KBM-7 (cell line): Measurements from ENCODE around the gene DYRK4.
"Not testable (repeated sequence)": the region's sequence is repeated elsewhere in the genome, so short reads cannot be mapped to it uniquely, and the experiment has no call there.

Source experiments
- DNase-seq: peaks from one replicate; pipeline ENCODE4 v3.0.0-alpha.2; 2015
- in situ Hi-C: fragments of 300-500 bp; cut with MboI; formaldehyde crosslinking; loops from 2 replicates; pipeline ENCODE4 v1.14.3; 2020; ENCODE audit warnings: low sequenced_read_pairs, low pct_unique_long_range_greater_than_20kb, mixed read lengths

Gene DYRK4

DNA sequence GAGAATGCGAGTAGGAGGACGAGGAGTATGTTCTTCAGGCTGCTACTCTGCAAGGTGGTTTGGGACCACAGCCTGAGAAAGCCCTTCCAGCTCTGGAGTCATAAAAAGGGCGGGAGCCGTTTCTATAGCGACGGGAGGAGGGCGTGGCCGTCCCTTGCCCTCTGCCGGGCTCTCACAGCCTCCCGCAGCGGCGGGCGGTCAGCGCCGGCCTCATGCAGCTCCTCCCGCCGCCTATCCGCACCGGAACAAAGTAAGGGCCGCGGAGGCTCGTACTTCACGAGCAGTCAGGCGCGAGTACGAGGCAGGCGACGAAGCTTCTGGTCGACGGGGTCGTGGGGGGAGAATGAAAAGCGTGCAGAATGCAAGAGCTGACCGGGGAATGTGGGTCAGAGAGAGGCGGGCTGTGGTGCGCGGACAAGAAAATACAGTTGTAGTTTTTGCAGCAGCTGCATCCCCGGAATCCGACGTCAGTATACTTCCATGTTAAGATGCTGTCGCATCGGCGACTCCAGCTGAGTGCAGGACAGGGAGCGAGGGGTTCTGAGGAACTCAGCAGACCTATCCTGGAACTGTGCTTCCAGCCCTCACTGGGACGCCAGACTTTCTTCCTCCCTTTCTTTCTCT is at the start of gene DYRK4:
Gene DYRK4, plus strand, starts transcription at position 175 of the 624 bp plus-strand sequence. Its CDS starts 38 bp downstream, at position 213.
- no peak for DNase-seq
- in situ Hi-C loops, result no loop called here

GRCh38 chr12:4518106-4518728 is 43.8 kb upstream of the DYRK4 start:
- no peak for DNase-seq
- in situ Hi-C loops, result no loop called here

- DNase-seq, in situ Hi-C loops: not testable (repeated sequence)
Observed at GRCh38 chr12:4523443-4523842, 38.6 kb upstream of the DYRK4 start.

DNA sequence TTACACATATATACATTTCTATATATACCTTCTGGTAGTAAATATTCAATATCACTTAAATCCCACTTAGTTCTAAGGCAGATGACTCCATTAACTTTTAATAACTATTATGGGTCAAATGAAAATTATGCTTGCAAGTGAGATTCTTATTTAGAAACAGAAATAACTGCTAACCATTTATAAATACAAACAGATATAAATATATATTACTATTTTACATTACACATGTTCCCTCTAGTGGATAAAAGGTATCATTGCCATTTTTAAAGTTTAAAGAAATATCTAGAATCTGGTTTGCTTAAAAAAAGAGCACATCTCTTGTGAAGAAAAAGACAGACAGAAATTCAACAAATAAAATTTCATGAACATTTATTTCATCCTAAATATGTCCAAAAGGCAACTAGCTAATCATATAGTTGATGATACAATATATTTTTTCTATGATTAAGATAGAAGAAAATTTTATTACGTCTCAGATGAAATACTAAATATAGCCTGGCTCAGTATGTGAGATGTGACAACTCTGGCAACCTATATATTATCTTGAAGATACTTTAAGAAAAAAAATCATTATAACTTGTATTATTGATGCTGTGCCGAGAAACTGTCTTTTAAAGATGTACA is 35.0 kb upstream of the DYRK4 start:
- DNase-seq, result peak; percentile 43
- in situ Hi-C loops, result no loop called here

DNA sequence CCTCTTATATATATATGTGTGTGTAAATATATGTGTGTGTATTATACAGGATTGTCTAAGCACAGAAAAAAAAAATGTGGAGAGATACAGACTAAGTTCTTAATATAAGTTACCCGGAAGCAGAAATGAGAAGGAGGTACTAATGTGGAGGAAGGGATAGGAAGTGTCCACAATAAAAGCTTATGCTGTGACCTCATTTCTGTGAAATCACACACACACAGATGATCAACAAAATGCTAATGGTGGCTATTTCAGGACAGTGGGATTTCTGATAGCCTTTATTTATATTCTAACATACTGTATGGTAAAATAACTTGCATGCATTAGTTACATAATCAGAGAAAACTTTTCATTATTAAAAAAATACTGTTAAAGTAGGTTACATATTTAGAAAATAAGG is 31.8 kb upstream of the DYRK4 start:
- DNase-seq, result no peak
- in situ Hi-C loops, result no loop called here

- in situ Hi-C loops, result no loop called here
- no peak for DNase-seq
Observed at GRCh38 chr12:4530982-4531586, 30.9 kb upstream of the DYRK4 start.

DNA sequence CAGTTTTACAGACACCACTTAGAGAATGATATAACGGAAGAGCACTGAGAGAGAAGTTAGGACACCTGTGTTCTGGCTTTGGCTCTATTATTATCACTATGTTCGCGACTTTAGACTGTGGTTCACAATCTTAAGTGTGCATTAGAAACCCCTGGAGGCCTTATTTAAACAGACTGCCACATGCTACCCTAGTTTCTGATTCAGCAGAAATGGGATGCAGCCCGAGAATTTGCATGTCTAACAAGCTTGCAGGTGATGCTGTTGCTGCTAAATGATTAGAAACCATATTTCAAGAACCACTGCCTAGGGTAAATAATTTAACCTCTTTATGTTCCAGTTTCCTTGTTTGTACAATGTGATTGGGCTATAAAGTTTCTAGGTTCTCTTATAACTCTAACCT is 26.9 kb upstream of the DYRK4 start:
- in situ Hi-C loops, result no loop called here
- DNase-seq, result no peak

DNA sequence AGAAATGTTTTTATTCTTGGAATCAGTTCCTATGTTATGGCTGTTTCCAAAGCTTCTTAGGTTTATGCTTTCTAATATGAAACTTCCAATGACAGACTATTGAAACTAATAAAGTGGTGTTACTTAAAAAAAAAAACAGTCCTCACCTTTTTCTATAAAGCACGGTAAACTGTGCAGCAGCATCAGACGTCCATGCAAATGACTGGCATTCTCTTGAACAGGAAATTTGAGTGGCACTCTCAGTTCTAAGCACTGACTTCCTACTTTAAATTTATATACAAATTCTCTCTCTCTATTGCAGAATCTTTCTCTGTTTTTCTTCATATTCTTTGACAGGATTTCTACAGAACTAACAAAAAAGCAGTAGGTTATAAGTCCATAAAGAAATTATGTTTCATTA is 26.1 kb upstream of the DYRK4 start:
- in situ Hi-C loops, result no loop called here
- no peak for DNase-seq

- DNase-seq, result peak; percentile 98
- in situ Hi-C loops, result no loop called here
Observed at GRCh38 chr12:4538207-4539160, 23.5 kb upstream of the DYRK4 start, which contains the start of gene RAD51AP1. TSS of gene RAD51AP1 (plus strand) at chr12:4538890. CDS start at chr12:4538940, 50 bp downstream.

DNA sequence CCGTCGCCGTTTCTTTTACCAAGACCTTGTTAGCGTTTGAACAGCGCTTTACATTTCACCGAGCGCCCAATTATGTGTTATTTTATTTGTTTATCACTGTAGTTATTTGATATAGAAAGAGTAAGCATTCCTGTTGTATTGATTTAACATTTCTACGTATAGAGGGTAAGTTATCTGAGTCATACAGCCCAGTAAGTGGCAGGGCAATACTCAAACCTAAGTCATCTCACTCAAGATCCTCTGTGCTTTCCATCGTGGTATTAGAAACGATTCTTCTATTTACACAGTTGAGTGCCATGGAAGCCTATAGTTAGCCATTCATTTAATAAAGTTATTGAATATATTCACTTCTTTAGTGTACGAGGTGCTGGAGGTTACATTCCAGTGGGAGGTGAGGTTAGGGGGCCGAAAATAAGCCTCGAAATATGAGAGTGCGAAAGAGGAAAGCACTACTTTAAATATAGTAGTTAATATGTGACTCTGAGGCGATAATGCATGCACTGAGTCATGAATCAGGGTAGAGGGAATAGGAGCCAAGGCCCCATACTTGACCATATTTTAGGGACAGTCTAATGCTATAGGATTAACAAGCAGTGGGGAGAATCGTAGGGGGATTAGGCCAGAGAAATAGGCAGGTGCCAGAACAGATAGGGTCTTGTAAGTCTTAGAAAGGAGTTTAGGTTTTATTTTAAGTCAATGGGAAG is 22.7 kb upstream of the DYRK4 start:
- in situ Hi-C loops, result no loop called here
- peak; percentile 11 for DNase-seq

DNA sequence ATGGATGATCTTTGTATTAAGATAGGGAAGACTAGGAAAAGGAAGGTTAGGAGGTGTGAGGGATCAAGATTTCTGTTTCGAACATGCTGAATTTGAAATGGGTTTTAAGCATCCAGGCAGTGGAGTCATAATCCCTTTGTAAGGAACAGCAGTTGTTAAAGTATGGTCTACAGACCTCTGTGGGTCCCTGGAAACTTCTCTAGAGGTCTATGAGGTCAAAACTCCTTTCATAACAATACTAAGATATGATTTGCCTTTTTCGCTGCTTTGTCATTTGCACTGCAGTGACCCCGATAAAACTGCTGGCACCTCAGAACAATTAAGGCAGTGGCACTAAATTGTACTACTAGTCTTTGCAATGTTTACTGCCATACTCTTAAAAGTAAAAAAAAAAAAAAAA is 21.8 kb upstream of the DYRK4 start:
- in situ Hi-C loops, result no loop called here

GRCh38 chr12:4540638-4541037 is 21.4 kb upstream of the DYRK4 start:
- in situ Hi-C loops, result no loop called here
- DNase-seq, result peak; percentile 61

More for the DNA sequence above, 21.8 kb upstream of the DYRK4 start:
- DNase-seq, result peak; percentile 8

DNA sequence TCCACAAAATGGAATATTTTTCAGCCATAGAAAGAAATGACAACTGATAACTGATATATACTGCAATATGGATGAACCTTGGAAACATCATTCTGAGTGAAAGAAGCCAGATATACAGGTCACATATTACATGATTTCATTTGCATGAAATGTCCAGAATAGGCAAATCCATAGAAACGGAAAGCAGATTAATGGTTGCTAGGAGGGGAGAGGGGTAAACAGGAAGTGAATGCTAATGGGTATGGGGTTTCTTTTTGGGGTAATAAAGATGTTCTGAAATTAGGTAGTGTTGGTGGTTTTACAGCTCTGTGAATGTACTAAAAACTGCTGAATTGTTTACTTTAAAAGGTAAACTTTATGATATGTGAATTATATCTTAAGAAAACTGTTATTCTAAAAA is 16.8 kb upstream of the DYRK4 start:
- DNase-seq, result no peak
- in situ Hi-C loops, result no loop called here

- no peak for DNase-seq
- in situ Hi-C loops, result no loop called here
Observed at GRCh38 chr12:4552191-4552590, 9.8 kb upstream of the DYRK4 start.

DNA sequence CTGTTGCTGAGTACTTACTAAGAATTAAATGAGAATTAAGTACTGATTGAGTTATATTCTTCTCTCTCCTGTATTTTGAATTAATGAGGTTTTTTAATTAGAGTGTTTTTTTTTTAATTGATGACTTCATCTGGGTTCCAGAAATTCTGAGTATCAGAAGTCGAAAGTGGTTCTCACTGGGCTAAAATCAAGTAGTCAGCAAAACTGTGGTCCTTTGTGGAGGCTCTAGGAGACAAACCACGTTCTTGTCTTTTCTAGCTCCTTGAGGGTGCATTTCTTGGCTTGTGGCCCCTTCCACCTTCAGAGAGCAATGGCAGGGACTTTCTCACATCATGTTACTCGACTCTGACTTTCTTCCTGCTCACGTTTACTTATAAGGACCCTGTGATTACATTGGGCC is 8.1 kb upstream of the DYRK4 start:
- in situ Hi-C loops, result no loop called here
- DNase-seq, result no peak

- no peak for DNase-seq
- in situ Hi-C loops, result no loop called here
Observed at GRCh38 chr12:4555804-4556203, 6.2 kb upstream of the DYRK4 start.

DNA sequence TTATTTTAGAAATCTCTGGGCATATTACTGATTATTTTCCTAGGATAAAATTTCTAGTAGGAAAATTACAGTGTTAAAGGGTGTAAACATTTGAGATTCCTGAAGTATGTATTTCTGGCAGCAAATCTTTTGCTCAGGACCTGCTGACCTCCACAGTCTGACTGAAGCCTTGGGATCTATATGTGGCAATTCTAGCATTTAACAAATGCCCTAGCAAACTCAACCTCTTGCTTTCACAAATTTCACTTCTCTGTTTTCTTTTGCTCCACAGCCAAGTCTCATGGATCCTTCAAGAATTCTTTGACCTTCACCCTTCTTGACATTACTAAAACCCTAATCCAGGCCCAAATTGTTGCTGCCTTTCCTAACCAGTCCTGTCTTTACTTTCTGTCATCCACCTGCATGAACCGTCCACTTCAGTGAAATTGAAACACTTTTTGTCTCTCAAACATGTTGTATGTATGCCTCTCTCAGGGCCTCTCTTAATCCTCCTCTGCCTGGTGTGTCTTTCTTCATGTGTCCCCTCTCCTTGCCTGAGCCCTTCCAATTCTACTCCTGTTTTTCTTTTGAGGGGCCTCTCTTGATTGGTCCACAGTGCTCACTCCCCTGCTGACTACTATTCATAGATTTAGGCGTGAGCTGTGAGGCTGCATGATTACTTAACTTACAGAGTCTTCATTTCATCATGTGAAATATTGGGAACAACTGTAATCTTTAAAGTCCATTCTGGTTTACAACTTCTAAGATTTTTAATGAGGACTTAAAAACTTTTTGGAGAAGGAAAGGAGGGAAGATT is 5.1 kb upstream of the DYRK4 start:
- in situ Hi-C loops, result no loop called here
- no peak for DNase-seq

DNA sequence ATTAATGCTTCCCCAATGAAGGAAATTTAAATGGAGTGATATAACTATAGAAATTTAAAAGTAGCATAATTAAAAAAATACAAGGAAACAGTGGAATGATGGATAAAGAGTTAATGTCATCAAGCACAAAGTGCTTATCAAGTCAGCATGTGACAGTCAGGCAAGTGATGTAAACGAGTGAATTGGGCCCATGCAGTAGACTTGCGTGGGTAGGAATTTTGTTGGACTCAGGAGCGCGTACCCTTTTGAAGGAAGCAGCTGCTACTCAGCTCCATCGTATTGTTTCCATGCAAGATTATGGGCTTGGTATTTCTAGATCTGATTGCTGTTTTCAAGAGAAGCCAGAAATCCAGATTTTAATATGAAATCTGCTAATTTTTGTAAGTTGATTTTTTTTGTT is 4.4 kb upstream of the DYRK4 start:
- in situ Hi-C loops, result no loop called here
- no peak for DNase-seq
